Tibial nerve (tissue), 4 donors: ENCODE results near the gene GALNT6. TPM values are rescaled to one million over a fixed set of nuclear protein-coding genes. Genes with fewer than 3 reads are reported as not detected.

Source experiments
- DNase-seq, 2 donors: peaks; one replicate each; pipeline ENCODE4 v3.0.0-alpha.2; 2019; ENCODE audit warnings: low spot score in 2 of 2
- H3K27ac ChIP-seq, 4 donors: fragments of 200-600 bp; sonication (generic) in 3 of 4; one replicate each; pipeline ENCODE4 v1.5.1; 2017 to 2019; ENCODE audit warnings: mild to moderate bottlenecking in 1 of 4
- H3K27me3 ChIP-seq, 2 donors: fragments of 200-600 bp; sonication (generic) in 1 of 2; one replicate each; pipeline versions ENCODE4 v1.5.1 to v1.6.0; 2017 to 2019
- H3K36me3 ChIP-seq, 3 donors: fragments of 200-600 bp; sonication (generic); one replicate each; pipeline ENCODE4 v1.5.1; 2018 to 2019
- H3K4me1 ChIP-seq, 4 donors: fragments of 200-600 bp; sonication (generic) in 3 of 4; one replicate each; pipeline ENCODE4 v1.5.1; 2017 to 2019
- H3K4me3 ChIP-seq, 4 donors: fragments of 200-600 bp; sonication (generic) in 3 of 4; one replicate each; pipeline ENCODE4 v1.5.1; 2017 to 2019; ENCODE audit warnings: mild to moderate bottlenecking in 1 of 4, moderate library complexity in 1 of 4
- H3K9me3 ChIP-seq, 4 donors: fragments of 200-600 bp; sonication (generic) in 3 of 4; one replicate each; pipeline ENCODE4 v1.5.1; 2017 to 2019
- EP300 ChIP-seq, 2 donors: sonication (generic); formaldehyde crosslinking; IDR thresholded peaks; one replicate each; pipeline ENCODE4 v1.6.1; 2017; ENCODE audit warnings: antibody characterized with exemption in 2 of 2, mild to moderate bottlenecking in 1 of 2
- POLR2A ChIP-seq, 2 donors: fragments of 450-650 bp; IDR thresholded peaks; one replicate each; pipeline ENCODE4 v1.6.1; 2017; ENCODE audit warnings: antibody characterized with exemption in 2 of 2, mild to moderate bottlenecking in 2 of 2, moderate library complexity in 2 of 2
- WGBS, 2 donors: methylation state at CpG; one replicate each; pipeline ENCODE4 v1.1.5; 2018; 5-methylcytosine and 5-hydroxymethylcytosine counted together
- total RNA-seq, 4 donors: library from RNA; depleted of rRNA; stranded (reverse); fragments of >200 nt; gene quantifications; one replicate each; pipeline ENCODE4 v1.1.0, GENCODE V29; 2016
- TF ChIP-seq, protein P1 (sequence below), 5 experiments: fragments of 200-600 bp in 3 of 5; fragments of 450-650 bp in 2 of 5; sonication (generic) in 3 of 5; IDR thresholded peaks; one replicate each; pipeline ENCODE4 v1.5.1; 2016 to 2019; ENCODE audit warnings: antibody characterized with exemption in 5 of 5, mild to moderate bottlenecking in 3 of 5, moderate library complexity in 2 of 5

Gene GALNT6
- total RNA-seq, 4 donors from 2014 or later: 1.0 to 6.3 (median 4.3) TPM

GRCh38 chr12:51346581-51346980 lies 44.6 kb downstream of the GALNT6 start, which contains the start of gene CELA1:
CELA1 (minus strand) TSS chr12:51346679; CDS start chr12:51346638, 41 bp downstream.
- no peak within 1 kb of the TSS for H3K27ac ChIP-seq
- 82 to 91% methylated on average over 3 of the region's 3 CpGs for WGBS, 2 donors
- TF ChIP-seq EP300 (IDR thresholded peaks at IDR 0.05) (no peak), POLR2A (IDR thresholded peaks at IDR 0.05) (no peak)
- TF ChIP-seq, protein P1, sequence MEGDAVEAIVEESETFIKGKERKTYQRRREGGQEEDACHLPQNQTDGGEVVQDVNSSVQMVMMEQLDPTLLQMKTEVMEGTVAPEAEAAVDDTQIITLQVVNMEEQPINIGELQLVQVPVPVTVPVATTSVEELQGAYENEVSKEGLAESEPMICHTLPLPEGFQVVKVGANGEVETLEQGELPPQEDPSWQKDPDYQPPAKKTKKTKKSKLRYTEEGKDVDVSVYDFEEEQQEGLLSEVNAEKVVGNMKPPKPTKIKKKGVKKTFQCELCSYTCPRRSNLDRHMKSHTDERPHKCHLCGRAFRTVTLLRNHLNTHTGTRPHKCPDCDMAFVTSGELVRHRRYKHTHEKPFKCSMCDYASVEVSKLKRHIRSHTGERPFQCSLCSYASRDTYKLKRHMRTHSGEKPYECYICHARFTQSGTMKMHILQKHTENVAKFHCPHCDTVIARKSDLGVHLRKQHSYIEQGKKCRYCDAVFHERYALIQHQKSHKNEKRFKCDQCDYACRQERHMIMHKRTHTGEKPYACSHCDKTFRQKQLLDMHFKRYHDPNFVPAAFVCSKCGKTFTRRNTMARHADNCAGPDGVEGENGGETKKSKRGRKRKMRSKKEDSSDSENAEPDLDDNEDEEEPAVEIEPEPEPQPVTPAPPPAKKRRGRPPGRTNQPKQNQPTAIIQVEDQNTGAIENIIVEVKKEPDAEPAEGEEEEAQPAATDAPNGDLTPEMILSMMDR (IDR thresholded peaks at IDR 0.05): no peak
- H3K4me1 ChIP-seq: peaks cover 0 to under 1% (median 0%) of the 10 kb centered on the region in 4 donors
- no peaks in the 10 kb centered on the region for H3K36me3 ChIP-seq
- DNase-seq: no peak
- no peaks in the 10 kb centered on the region for H3K9me3 ChIP-seq
- H3K4me3 ChIP-seq: no peak within 1 kb of the TSS
- no peaks in the 10 kb centered on the region for H3K27me3 ChIP-seq

- TF ChIP-seq, protein P1 (IDR thresholded peaks at IDR 0.05): no peak
- no peak for TF ChIP-seq POLR2A (IDR thresholded peaks at IDR 0.05)
- H3K27ac ChIP-seq: no peak overlapping the region
- no peak for DNase-seq
- no peaks in the 10 kb centered on the region for H3K27me3 ChIP-seq
- H3K4me3 ChIP-seq: no peak overlapping the region
- H3K9me3 ChIP-seq: no peaks in the 10 kb centered on the region
- peaks cover 0 to 6% (median 0%) of the 10 kb centered on the region in 4 donors for H3K4me1 ChIP-seq
- no peaks in the 10 kb centered on the region for H3K36me3 ChIP-seq
- WGBS, 2 donors: 38 to 39% methylated on average over 7 of the region's 7 CpGs
Measured at GRCh38 chr12:51345681-51346080, 45.5 kb downstream of the GALNT6 start.

DNA sequence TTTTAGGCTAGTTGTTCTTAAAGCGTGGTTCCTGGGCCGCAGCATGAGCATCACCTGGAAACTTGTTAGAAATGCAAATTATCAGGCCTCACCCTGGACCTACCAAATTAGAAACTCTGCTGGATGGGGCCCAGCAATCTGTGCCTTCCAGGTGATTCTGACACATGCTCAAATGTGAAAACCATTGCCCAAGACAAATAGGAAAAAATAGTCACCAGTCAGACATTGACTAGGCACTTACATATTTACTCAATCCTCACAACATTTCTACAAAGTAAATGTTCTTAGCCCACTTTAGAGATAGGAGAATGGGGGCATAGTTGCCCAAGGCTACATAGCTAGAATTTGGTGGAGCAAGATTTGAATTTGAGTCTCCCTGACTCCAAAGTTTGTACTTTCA lies 48.0 kb downstream of the GALNT6 start:
- Histone ChIP-seq H3K27ac (no peak overlapping the region), H3K4me3 (no peak overlapping the region), H3K27me3 (no peaks in the 10 kb centered on the region), H3K36me3 (no peaks in the 10 kb centered on the region), H3K4me1 (peaks cover 0 to 6% (median 0%) of the 10 kb centered on the region in 4 donors), H3K9me3 (no peaks in the 10 kb centered on the region)
- TF ChIP-seq POLR2A (IDR thresholded peaks at IDR 0.05) (no peak), EP300 (IDR thresholded peaks at IDR 0.05) (no peak)
- TF ChIP-seq, protein P1 (IDR thresholded peaks at IDR 0.05): no peak
- 96 to 97% methylated on average over 2 of the region's 2 CpGs for WGBS, 2 donors
- no peak for DNase-seq

DNA sequence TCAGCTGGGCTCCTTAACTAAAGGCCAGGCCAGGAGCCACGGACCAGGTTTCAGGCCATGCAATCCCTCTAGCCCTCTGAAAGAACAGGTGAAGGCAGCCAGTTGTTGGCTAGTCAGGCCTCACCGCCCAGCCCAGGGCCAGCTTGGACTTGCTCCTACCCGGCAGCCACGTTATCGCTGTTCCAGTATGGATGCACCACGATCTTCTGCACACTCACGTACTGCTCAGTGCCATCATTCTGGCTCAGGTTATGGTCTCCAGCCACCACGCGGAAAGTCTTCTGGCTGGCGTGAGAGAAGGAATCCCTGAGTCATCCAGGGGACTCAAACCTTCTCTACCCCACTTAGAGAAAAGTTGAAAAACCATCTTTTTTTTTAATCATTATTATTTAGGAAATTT lies 48.8 kb downstream of the GALNT6 start:
- Histone ChIP-seq H3K27me3 (no peaks in the 10 kb centered on the region), H3K9me3 (no peaks in the 10 kb centered on the region), H3K4me1 (peaks cover 0 to 6% (median 0%) of the 10 kb centered on the region in 4 donors), H3K4me3 (no peak overlapping the region), H3K36me3 (no peaks in the 10 kb centered on the region), H3K27ac (no peak overlapping the region)
- no peak for DNase-seq
- TF ChIP-seq POLR2A (IDR thresholded peaks at IDR 0.05) (no peak), EP300 (IDR thresholded peaks at IDR 0.05) (no peak)
- TF ChIP-seq, protein P1 (IDR thresholded peaks at IDR 0.05): no peak
- WGBS, 2 donors: 92 to 93% methylated on average over 10 of the region's 10 CpGs

DNA sequence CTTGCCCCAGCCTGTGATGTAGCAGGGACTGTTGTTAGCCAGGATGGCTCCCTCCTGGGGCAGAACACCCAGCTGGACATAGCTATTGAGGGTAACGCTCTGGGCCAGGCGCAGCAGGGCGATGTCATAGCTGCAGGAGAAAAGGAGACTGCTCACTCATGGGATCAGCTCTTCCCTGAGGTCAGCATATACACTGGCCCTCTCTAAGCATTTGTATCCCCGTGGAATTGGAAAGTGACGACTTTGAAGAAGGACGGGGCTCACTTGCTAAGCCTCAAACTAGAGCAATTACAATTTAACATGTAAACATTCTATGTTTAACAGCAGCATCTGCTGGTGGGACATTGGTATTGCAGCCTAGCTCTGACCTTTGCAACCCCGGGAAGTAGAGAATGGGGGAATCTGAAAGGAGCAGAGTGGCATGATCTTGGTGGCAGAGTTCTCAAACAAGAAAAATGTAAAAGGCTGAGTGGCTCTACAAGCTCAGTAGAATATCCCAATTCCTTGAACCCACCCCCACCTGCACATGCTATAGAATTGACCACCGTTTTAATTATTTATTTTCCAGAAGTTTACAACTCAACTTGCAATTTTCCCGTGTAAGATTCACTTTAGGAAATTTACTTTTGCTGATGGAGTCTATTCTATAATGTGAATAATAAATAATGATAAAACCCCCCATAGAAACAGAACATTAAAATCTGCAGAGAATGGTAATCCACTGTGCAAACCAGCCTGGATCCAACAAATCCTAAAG lies 49.8 kb downstream of the GALNT6 start:
- whole genome bisulfite sequencing, 2 donors: 26 to 30% methylated on average over 9 of the region's 9 CpGs
- Histone ChIP-seq H3K4me3 (peak overlapping the region in 1 of 4 donors; percentile 20), H3K27ac (peak overlapping the region in 1 of 4 donors; percentile 46), H3K4me1 (peaks cover 0 to 6% (median 0%) of the 10 kb centered on the region in 4 donors), H3K36me3 (no peaks in the 10 kb centered on the region), H3K9me3 (no peaks in the 10 kb centered on the region), H3K27me3 (no peaks in the 10 kb centered on the region)
- peak in 1 of 2 donors; percentile 29 for TF ChIP-seq EP300 (IDR thresholded peaks at IDR 0.05)
- TF ChIP-seq, protein P1 (IDR thresholded peaks at IDR 0.05): peak; percentile 89 to 97 (median 95)
- TF ChIP-seq POLR2A (IDR thresholded peaks at IDR 0.05): no peak
- peak; percentile 66 to 82 for DNase-seq
